EH (cell line): Measurements from ENCODE around the gene EVC.
A peak's percentile ranks its signal among the peaks of the same experiment; 100 is the strongest.

Experiments
- DNase-seq: peaks from one replicate; pipeline ENCODE4 v3.0.0-alpha.2; 2015; ENCODE audit warnings: low read depth

The EVC gene

DNA sequence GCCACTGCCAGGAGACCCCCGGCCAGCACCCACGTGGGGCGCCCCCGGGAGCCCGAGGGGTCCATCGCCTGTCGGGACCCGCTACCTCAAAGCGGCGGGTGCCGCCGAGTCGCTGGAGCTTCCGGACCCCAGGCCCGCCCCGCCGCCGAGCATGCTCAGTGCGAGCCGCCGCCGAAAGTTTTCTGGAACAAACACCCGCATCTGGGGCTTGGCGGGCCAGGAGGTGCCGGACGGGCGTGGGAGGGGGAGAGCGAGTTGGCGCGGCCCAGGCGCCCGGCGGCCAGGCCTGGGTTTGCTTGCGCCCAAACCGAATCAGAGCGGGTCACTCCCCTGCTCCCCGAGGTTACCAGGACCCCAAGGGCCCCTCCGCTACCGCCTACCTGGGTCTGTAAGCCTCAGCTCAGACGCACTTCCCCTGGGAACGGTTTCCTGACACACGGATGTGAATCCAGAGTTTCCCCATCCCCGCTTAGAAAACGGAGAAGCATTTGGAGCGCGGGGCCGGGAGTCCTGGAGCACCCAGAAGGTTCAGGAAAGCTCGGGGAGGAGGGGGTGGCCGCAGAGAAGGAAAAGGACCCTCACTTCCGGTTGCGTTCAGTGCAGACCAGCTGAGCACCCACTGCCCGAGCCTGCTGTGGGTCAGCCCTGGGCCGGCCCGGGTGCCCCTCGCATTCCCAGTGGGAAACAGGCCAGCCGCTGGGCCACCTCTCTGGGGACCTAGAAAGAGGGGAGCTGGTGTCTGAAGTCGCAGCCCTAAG lies 2.4 kb upstream of the EVC start, which contains the start of gene EVC2:
Gene EVC2, minus strand, starts transcription at position 111 of the 758 bp plus-strand sequence. Its CDS starts 46 bp downstream, at position 65.
- DNase-seq = peak; percentile 63

DNA sequence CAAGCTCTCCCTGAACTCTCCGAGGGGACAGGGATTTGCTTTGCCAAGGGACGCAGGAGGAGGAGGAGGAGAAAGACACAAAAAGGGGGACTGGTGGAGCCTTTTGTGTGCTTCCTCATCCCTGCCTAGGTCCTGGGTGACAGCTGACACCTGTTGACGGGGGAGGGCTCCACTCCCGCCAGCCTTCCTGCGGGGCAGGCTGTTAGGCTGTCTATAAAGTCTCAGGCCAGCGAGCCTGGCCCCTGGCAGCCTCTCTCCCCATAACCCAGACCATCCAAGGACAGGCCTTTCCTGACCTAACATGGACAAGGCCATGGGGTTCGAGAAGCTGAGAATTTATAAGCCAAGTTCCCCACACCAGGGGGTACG lies 1.8 kb upstream of the EVC start:
- no peak for DNase-seq

DNA sequence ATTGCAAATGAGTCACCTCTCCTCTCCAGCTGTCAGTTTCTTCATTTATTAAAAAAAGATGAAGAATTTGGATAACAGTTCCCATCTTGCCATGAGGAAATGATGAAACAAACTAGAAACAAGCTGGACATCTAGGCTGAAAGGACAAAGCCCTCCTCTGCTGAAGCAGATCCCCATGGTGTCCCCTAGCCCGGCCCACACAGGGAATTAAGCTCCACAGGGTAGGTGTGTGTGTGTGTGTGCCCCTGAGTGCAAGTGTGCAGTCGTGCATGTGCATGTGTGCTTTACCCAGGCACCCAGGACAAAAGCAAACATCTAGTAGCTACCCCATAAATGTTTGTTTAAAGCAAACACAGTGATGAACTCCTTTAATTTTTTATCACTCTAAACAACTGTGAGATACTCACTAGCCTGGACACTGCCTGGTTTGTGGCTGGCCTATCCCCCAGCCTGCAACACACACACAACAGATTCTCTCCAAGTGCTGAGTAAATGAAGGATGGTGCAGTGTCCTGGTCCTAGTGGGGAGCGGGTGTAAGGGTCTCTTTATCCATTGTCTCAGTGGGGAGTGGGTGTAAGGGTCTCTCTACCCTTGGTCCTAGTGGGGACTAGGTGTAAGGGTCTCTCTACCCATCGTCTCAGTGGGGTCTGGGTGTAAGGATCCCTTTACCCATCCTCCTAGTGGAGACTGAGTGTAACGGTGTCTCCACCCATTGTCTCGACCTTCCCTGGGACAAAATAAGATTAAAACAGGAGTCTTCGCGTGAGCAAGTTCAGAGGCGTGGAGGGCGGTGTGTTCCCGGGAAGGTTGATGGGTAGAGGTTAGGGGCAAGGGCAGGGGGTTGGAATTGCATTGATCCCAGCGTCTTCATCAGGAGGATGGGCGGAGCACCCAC lies 688 bp upstream of the EVC start:
- DNase-seq = peak; percentile 40

DNA sequence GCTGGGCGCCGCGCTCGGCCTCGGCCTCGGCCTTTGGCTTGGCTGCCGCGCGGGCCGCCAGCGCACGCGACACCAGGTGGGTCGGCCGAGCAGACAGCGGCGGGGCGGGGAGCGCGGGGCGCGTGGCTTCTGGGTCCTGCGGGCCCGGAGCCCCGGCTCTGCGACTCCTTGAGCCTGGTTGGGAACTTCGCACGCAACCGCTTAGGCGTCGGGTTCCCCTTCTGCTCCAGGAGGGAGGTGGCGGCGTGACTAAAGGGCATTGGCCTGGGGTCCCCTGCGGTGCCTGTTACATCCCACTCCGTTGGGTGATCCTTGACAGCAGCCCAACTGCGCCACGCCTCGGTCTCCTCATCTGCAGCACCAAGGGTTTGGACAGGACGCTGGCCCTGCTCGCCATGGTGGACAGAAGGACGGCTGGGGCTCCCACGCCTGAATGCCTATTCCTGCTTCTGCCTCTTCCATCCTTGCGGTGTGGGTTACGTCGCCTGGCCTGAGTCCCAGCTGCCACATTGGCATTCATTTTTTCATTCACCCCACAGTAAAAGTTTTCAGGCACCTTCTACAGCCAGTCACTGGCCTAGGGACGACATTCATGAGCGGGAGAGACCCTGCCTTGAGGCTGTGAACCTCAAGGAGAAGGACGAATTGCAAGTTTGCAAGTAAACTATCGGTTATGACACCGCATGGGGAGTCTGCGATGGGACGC lies 631 bp downstream of the EVC start:
- DNase-seq = peak; percentile 73

DNA sequence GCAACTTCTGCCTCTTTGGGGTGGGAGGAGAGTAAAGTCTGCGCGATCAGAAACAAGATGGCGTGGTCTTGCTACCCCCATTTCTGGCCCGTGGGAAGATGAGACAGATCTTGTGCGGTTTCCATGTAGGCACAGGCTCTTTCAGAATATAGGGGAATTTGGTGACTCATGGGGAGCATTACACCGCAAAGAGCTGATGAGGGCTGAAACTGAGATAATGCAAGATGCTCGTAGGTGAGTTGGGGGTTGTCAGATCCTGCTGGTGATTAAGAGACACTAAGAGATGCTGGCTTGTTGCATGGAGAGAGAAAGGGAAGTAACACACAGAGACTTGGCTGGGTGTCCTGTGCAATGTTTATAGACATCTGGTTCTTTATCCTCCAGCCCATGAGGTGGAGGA lies 1.5 kb downstream of the EVC start:
- DNase-seq = peak; percentile 75

DNA sequence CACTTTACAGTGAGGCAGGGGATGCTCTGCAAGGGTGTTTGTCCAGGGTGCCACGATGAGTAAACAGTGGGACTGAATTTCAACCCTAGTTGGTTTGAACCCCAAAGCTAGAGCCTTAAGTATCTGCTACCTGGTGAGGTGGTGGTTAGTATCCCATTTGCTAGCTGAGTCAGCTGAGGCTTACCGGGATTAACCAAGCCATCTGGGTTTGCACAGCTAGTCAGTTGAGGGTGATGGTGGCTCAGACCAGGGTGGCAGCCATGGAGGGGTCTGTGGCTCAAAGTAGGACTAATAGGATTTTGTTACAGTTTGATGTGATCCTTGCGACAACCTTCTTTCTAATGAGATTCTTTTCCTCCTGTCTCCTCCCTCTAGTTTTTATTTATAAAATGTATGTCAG lies 1.9 kb downstream of the EVC start:
- DNase-seq = no peak

DNA sequence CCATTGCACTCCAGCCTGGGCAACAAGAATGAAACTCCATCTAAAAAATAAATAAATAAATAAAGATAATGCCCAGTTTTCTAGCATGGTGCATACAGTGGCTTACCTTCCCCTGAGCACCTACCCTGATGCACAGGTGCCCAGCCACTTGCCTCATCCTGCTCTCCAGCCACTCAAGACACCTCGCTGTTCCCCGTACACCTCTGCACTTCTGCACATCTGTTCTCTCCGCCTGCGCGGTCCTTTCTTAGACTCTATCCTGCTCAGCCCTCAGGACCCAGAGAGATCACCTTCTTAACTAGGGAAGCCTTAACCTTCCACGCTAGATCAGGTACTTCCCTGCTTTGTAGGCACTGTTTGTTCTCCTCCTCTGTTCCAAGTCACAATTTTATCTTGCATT lies 2.9 kb downstream of the EVC start:
- no peak for DNase-seq

DNA sequence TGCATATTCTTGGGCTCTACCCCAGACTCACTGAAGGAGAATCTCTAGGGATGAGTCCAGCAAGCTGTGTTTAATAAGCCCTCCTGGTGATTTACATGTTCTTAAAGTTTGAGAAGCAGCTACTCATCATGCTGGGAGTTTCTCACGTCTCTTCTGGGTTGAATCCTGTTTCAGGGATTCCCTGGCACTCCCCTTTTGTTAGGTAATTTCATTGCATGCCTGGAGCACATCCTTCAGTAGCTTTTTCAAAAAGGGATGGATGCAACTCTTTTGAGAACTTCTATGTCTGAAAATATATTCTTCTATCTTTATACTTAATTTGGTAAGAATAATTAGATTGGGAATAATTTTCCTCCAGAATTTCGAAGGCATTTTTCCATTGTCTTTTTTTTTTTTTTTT lies 4.4 kb downstream of the EVC start:
- no peak for DNase-seq

DNA sequence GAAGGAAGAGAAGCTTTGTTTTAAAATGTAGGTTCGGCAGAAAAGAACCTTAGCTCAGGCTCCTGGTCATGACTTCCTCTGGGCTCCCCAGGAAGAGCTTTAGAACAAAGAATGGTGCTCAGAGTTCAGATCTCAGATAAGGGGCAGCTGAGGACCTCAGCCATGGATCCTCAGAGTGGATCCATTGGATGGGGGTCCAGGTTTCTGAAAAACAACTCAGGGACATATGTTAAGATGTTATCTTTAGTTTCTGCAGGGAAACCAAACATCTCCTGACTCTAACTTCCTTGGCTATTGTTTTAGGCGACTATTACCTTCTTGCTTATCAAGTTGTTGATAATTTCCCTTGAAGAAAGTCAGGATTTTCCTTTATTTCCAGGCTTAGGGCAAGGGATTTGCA lies 5.4 kb downstream of the EVC start:
- no peak for DNase-seq

DNA sequence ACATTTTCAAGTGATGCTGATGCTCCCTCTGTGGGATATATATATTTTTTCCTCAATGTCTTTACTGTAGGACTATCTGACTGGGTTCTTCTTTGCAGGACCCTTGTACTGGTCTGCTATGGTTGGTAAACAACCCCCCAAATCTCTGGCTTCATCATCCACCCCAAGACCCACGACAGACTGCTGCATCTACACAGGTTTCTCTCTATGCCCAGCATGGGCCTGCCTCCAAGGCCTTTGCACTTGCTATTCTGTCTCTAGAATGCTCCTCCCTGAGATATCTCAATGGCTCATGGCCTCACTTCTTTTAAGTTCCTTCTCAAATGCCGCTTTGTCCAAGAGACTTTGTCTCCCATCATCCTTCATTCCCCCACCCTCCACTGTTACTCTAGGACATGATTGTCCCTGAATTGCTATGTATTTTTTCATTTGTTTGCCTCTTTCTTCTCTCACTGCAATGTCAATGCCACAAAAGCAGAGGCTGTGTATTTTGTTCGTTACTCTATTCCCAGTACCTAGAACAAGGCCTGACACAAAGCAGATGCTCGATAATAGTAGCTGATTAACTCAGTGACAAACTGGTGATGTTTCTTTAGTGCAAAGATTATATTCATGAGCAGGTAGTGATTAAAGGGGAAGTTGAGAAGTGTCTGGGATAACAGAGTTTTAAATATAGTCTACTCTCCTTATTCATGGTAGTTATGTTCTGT lies 6.6 kb downstream of the EVC start:
- DNase-seq = no peak

DNA sequence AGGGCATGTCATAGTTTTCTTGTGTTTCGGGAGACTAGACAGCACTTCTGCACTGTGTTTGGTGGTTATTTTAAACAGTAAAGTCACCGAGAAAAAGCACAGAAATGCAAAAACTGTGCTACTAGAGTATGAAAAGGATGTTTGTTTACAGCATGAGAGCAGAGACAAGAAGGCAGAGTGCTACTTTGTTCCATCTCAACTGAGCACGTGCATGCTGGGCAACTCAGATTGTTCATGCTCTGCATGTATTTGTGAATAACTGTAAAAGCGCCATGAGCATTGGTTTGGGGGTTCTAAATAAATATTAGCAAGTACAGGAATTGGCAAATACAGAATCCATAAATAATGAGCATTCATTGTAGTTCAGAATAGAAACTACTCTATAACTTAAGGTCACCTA lies 7.4 kb downstream of the EVC start:
- peak; percentile 34 for DNase-seq

DNA sequence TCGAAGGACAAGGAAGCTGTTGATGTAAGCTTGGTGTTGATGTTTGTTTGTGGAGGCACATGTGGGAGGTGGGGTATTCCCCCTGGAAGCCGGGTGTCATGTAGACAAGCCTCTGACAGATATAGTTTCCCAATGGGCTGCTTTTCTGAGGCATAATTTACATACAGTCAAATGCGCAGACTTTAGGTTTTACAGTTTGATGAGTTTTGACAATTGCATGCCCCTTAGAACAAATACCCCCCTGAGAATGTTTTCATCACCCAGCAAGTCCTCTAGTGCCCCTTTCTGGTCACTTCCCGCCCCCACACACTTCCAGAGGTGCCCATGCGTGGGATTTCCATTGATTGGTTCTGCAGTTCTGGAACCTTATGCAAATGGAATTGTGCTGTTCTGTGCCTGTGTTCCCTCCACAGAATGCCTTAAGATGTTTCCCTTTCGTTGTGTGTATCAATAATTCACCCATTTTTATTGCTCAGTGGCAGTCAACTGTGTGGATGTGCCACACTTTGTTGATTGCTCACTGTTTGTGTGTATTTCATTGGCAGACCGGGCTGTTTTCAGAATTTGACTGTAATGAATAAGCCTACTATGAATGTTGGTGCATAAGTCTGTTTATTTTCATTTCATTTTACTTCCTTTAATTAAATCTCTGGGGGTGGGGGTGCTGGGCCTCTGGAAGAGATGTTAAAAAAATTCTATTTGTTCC lies 8.5 kb downstream of the EVC start:
- peak; percentile 71 for DNase-seq

DNA sequence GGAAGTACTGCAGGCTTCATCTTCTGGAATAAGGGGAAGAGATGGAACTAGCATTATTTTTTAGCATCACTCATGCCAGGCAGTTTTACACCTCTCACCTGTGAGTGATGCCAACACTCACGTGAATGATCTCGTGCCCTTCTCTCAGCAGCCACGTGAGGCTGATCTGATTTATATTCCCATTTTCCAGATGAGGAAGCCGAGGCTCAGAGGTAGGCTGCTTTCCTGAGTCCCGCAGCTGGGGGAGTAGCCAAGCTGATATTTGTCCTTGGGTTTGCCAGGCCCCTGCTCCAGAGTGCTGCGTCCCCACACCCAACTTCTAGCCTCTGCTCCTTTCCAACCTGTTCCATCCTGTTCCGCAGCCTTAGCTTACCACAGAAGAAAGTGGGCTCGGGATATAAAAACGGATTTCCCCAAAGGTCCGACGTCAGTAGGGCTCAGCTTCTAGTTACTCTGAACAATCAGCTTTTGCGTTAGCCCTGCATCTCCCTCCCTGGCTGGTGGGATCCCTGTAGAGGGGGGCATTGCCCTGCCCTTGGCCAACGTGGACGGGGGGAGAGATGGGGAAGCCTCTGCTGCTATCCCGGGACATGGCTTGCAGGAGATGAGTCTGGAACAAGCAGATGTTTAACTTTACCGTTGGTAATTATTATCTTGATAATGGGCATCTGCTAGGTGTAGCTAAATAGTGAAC lies 9.3 kb downstream of the EVC start:
- no peak for DNase-seq

DNA sequence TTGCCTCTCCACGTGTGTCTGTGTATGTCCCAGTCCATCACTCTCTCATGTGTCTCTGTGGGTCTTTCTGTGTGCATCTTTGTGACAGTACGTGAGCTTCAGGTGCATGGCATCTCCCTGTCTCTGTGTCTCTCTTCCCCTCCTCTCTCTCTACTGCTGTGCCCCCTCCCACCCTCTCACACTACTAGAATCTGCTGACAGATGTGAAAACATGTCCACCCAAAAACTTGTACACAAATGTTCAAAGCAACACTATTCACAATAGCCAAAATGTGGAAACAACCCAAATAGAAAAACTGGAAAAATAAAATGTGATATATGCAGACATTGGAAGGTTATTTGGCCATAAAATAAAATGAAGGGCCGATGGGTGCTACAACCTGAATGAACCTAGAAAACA lies 10.0 kb downstream of the EVC start:
- no peak for DNase-seq

DNA sequence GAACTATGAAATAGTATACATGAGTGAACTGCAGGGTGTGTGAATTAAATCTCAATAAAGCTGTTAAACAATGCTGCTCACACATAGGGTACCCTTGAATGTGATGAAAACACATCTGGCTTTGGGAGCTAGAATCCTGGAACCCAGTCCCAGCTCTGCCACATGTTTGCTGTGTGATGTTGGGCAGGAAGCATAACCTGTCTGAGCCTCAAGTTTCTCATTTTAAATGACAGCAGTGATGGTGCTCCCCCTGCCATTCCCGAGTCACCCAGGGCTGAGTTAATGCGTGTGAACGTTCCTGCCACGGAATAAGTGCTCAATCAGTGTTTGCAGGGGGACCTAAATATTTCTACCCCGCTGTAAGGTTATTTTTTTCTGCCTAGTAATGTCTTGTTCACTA lies 10.9 kb downstream of the EVC start:
- no peak for DNase-seq

DNA sequence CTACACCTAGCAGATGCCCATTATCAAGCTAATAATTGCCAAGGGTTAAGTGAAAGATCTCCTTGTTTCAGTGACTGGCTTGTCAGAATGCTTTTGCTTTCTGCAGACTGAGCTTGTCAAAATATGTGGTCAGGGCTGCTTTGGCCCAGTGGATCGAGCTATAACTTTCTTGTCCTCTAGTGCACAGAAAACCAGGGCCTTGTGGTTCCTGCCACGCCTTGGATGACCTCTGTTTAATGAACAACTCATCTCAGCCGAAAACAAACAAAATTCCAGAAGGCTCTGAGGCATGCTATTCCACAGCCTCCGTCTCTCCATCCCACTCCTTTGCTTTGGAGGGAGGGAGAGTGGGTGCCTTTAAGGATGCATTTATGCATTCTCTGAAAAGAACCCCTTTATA lies 11.3 kb downstream of the EVC start:
- peak; percentile 80 for DNase-seq

DNA sequence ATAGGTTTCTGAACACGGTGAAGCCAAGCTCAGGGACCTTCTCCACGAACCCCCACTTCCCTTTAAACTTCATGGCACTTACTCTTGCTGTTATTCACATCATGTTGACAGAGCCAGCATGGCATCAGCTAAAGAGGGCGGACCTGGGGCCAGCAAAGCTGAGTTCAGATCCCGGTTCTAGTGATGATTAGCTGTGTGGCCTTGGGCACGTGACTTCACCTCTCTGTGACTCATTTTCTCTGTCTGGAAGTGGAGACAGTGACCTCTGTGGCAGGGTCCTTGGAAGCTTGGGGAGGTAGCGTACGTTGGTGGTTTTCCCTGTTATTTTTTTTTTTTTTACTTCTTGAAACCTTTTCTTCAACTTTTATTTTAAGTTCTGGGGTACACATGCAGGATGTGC lies 13.4 kb downstream of the EVC start:
- peak; percentile 20 for DNase-seq

DNA sequence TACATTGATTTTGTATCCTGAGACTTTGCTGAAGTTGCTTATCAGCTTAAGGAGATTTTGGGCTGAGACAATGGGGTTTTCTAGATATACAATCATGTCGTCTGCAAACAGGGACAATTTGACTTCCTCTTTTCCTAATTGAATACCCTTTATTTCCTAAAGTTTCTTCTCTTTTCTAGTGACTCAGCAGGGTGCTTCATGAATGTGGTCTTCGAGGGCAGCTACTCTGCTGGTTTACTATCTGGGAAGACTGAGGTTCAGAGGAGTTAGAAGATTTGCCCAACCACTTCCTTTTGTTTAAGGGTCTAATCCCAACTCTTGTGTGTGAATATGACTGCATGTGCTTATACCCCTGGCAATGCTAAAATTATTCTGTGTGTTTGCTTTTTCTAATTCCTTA lies 17.4 kb downstream of the EVC start:
- DNase-seq = peak; percentile 27

DNA sequence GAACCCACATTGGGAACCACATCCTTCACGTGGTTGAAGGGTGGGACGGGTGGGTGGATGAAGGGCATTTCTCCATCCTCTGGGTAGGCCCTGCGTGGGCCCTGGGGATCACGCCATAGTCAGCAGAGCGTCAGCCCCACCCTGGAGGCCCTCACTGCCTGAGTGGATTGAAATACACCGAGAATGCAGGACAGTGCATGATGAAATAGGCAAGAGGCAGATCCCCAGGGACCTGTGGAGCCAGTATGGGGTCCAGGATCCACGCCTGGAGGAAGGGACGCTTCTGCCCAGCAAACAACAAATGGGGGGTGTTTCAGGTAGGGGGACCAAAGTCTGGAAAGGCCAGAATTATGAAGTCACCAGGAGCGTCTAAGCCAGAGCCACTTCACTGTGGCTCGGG lies 19.4 kb downstream of the EVC start:
- no peak for DNase-seq
